ENCODE measurements around the gene KAZN. TPM values are rescaled to one million over a fixed set of nuclear protein-coding genes. Genes with fewer than 3 reads are reported as not detected.

The KAZN gene
- total RNA-seq, 1 experiment from 2014 or later, result 0.38 TPM

- DNase-seq (ENCODE audit: low spot score), result peak; percentile 79
Measured at GRCh38 chr1:15153842-15154479, 555.5 kb downstream of the KAZN start.

GRCh38 chr1:15154480-15155036 lies 556.1 kb downstream of the KAZN start:
- DNase-seq (ENCODE audit: low spot score), result no peak

- no peak for DNase-seq (ENCODE audit: low spot score)
Measured at GRCh38 chr1:15155191-15155590, 556.7 kb downstream of the KAZN start.

- DNase-seq (ENCODE audit: low spot score), result no peak
Measured at GRCh38 chr1:15155888-15156741, 557.6 kb downstream of the KAZN start.

GRCh38 chr1:15156807-15157380 lies 558.4 kb downstream of the KAZN start:
- peak; percentile 19 for DNase-seq (ENCODE audit: low spot score)

GRCh38 chr1:15157524-15158399 lies 559.3 kb downstream of the KAZN start:
- DNase-seq (ENCODE audit: low spot score), result no peak

- DNase-seq (ENCODE audit: low spot score), result no peak
Measured at GRCh38 chr1:15158506-15159165, 560.2 kb downstream of the KAZN start.

- no peak for DNase-seq (ENCODE audit: low spot score)
Measured at GRCh38 chr1:15159166-15159555, 560.7 kb downstream of the KAZN start.

- no peak for DNase-seq (ENCODE audit: low spot score)
Measured at GRCh38 chr1:15160626-15161025, 562.1 kb downstream of the KAZN start.

GRCh38 chr1:15167386-15167785 lies 568.9 kb downstream of the KAZN start:
- no peak for DNase-seq (ENCODE audit: low spot score)
